NCI-H2107 (cell line): ENCODE results near the gene LBR.

ENCODE experiments used
- DNase-seq: peaks from one replicate; lab custom pipeline; 2025; lab: John Stamatoyannopoulos, UW

Gene LBR

DNA sequence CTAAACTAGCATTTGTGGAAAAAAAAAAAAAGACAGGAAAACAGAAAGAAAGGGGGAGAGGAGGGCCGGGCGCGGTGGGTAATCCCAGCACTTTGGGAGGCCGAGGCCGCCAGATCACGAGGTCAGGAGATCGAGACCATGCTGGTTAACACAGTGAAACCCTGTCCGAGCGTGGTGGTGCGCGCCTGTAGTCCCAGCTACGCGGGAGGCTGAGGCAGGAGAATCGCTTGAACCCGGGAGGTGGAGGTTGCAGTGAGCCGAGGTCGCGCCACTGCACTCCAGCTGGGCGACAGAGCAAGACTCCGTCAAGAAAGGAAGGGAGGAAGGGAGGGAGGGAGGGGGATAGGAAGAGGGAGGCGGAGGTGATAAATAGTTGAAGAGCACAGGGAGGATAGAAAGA is 54.7 kb downstream of the LBR start:
- no peak for DNase-seq

GRCh38 chr1:225371366-225372010 is 56.4 kb downstream of the LBR start:
- DNase-seq, result no peak

- DNase-seq, result no peak
These were observed 59.7 kb downstream of the LBR start for GRCh38 chr1:225368036-225368552.

GRCh38 chr1:225366552-225366951 is 61.3 kb downstream of the LBR start:
- no peak for DNase-seq

GRCh38 chr1:225366018-225366417 is 61.8 kb downstream of the LBR start:
- DNase-seq, result no peak

DNA sequence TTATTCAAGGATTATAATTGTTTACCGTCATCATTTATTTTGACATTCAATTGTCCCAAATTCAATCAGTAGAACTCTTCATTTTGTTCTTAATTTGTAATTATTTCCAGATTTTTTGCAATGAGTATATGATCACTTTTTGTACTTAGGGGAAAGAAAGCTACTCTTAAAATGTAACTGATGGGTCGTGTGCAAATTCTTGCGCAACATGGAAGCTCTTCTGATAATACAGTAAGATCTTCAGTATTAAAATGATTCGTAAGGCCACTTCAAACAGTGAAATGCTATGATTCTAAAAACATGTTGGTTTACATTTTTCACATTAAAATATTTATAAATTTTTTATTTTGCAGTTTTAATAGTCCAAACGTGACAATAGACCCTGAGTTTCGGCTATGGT is 63.4 kb downstream of the LBR start:
- no peak for DNase-seq

- no peak for DNase-seq
These were observed 65.0 kb downstream of the LBR start for GRCh38 chr1:225362805-225363204.

GRCh38 chr1:225361176-225361575 is 66.7 kb downstream of the LBR start:
- DNase-seq, result no peak

DNA sequence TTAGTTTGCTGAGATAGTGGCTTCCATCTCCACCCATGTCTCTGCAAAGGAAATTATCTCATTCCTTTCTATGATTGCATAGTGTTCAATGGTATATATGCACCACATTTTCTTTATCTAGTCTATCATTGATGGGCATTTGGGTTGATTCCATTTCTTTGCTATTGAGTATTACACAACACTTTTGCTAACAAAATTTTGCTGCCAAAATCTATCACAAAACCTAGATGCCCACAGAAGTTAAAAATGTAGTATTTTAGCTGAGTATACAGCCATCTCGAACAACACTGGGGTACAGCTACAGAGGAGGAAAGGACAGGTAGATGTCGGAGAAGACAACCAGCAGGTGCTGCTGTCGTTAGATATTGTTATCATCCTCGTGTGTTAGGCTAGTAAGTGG is 67.7 kb downstream of the LBR start:
- no peak for DNase-seq

GRCh38 chr1:225355863-225356262 is 72.0 kb downstream of the LBR start:
- no peak for DNase-seq

DNA sequence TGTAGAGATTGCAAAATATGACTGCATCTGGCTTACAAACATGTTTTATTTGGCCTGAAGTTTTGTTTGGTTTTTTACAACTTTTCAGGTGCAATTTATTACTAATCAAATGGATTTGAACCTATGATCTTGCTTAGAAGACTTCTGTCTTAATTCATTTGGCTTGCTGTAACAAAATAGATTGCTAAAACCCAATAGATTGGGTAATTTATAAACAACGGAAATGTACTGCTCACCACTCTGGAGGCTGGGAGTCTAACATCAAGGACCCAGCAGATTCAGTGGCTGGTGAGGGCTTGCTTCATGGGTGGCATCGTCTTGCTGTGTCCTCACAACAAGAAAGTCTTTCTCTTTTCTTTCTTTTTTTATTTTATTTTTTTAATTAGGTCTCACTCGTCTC is 72.9 kb downstream of the LBR start:
- no peak for DNase-seq
